GM18520 (cell line): ENCODE measurements around the gene CACUL1.
"Not testable (repeated sequence)": the region's sequence is repeated elsewhere in the genome, so short reads cannot be mapped to it uniquely, and the experiment has no call there.

Experiments
- ATAC-seq: cut with Tn5 transposase; IDR thresholded peaks from one replicate; pipeline ENCODE4 v1.9.1; 2021; ENCODE audit not compliant: unreplicated experiment

The CACUL1 gene

GRCh38 chr10:118658168-118658567 is 96.6 kb downstream of the CACUL1 start:
- not testable (repeated sequence) for ATAC-seq

GRCh38 chr10:118645294-118645693 is 109.5 kb downstream of the CACUL1 start:
- not testable (repeated sequence) for ATAC-seq

- no peak for ATAC-seq
Measured at GRCh38 chr10:118642228-118642627, 112.5 kb downstream of the CACUL1 start.

- ATAC-seq, result no peak
Measured at GRCh38 chr10:118638680-118639079, 116.1 kb downstream of the CACUL1 start.

- no peak for ATAC-seq
Measured at GRCh38 chr10:118635674-118636402, 118.9 kb downstream of the CACUL1 start.

- ATAC-seq, result no peak
Measured at GRCh38 chr10:118633786-118634185, 121.0 kb downstream of the CACUL1 start.

- ATAC-seq, result no peak
Measured at GRCh38 chr10:118629211-118629610, 125.6 kb downstream of the CACUL1 start.

- ATAC-seq, result no peak
Measured at GRCh38 chr10:118628397-118628796, 126.4 kb downstream of the CACUL1 start.

GRCh38 chr10:118626953-118627352 is 127.8 kb downstream of the CACUL1 start:
- ATAC-seq, result no peak
